DMS79 (cell line): Measurements from ENCODE around the gene LTBR.
"Not testable (repeated sequence)": the region's sequence is repeated elsewhere in the genome, so short reads cannot be mapped to it uniquely, and the experiment has no call there.

Source experiments
- DNase-seq: peaks from one replicate; lab custom pipeline; 2025; lab: John Stamatoyannopoulos, UW

The LTBR gene

GRCh38 chr12:6383572-6384498, at the start of gene LTBR:
Gene LTBR, plus strand, starts transcription at chr12:6384162. Its CDS starts 197 bp downstream, at chr12:6384359.
- no peak for DNase-seq

GRCh38 chr12:6334359-6334758, 49.6 kb upstream of the LTBR start:
- DNase-seq: no peak

GRCh38 chr12:6334940-6335450, 49.0 kb upstream of the LTBR start:
- no peak for DNase-seq

- DNase-seq: no peak
Measured at GRCh38 chr12:6335451-6336078, 48.4 kb upstream of the LTBR start.

- peak; percentile 83 for DNase-seq
Measured at GRCh38 chr12:6336079-6336888, 47.7 kb upstream of the LTBR start.

- no peak for DNase-seq
Measured at GRCh38 chr12:6336889-6337853, 46.8 kb upstream of the LTBR start.

GRCh38 chr12:6337958-6338433, 46.0 kb upstream of the LTBR start:
- DNase-seq: no peak

GRCh38 chr12:6338536-6338935, 45.4 kb upstream of the LTBR start:
- DNase-seq: not testable (repeated sequence)

- no peak for DNase-seq
Measured at GRCh38 chr12:6338955-6339354, 45.0 kb upstream of the LTBR start.

GRCh38 chr12:6340032-6340638, 43.8 kb upstream of the LTBR start:
- DNase-seq: no peak

- no peak for DNase-seq
Measured at GRCh38 chr12:6340745-6341416, 43.1 kb upstream of the LTBR start.

GRCh38 chr12:6341417-6342139, 42.4 kb upstream of the LTBR start, which contains the start of gene TNFRSF1A:
Gene TNFRSF1A, minus strand, starts transcription at chr12:6342076. Its CDS starts 262 bp downstream, at chr12:6341814.
- no peak for DNase-seq

GRCh38 chr12:6342140-6342889, 41.6 kb upstream of the LTBR start:
- no peak for DNase-seq

GRCh38 chr12:6343518-6343917, 40.4 kb upstream of the LTBR start:
- DNase-seq: no peak

- DNase-seq: not testable (repeated sequence)
Measured at GRCh38 chr12:6344101-6344660, 39.8 kb upstream of the LTBR start.

GRCh38 chr12:6345319-6346091, 38.5 kb upstream of the LTBR start:
- DNase-seq: no peak

- DNase-seq: no peak
Measured at GRCh38 chr12:6346235-6346832, 37.6 kb upstream of the LTBR start.
